ENCODE results near the gene UPK1B.
"Not testable (repeated sequence)": the region's sequence is repeated elsewhere in the genome, so short reads cannot be mapped to it uniquely, and the experiment has no call there.

The UPK1B gene

GRCh38 chr3:119173325-119173724 lies at the start of gene UPK1B:
Gene UPK1B, plus strand, starts transcription at chr3:119173598. Its CDS starts 13,144 bp downstream, at chr3:119186742.
- DNase-seq (ENCODE audit: low spot score), result no peak

- no peak for DNase-seq (ENCODE audit: low spot score)
These were observed 48.1 kb upstream of the UPK1B start for GRCh38 chr3:119125342-119125741.

GRCh38 chr3:119125742-119126504 lies 47.5 kb upstream of the UPK1B start:
- no peak for DNase-seq (ENCODE audit: low spot score)

- not testable (repeated sequence) for DNase-seq (ENCODE audit: low spot score)
These were observed 43.1 kb upstream of the UPK1B start for GRCh38 chr3:119130291-119130690.

GRCh38 chr3:119132291-119132690 lies 41.1 kb upstream of the UPK1B start:
- DNase-seq (ENCODE audit: low spot score), result not testable (repeated sequence)

- not testable (repeated sequence) for DNase-seq (ENCODE audit: low spot score)
These were observed 34.0 kb upstream of the UPK1B start for GRCh38 chr3:119139360-119139759.

- no peak for DNase-seq (ENCODE audit: low spot score)
These were observed 32.9 kb upstream of the UPK1B start for GRCh38 chr3:119140466-119140865.

GRCh38 chr3:119145128-119145499 lies 28.3 kb upstream of the UPK1B start:
- no peak for DNase-seq (ENCODE audit: low spot score)

- DNase-seq (ENCODE audit: low spot score), result peak; percentile 81
These were observed 27.8 kb upstream of the UPK1B start, which contains the start of gene TEX55 for GRCh38 chr3:119145500-119146167. Gene TEX55, plus strand, starts transcription at chr3:119146165. Its CDS starts 25 bp downstream, at chr3:119146190.

GRCh38 chr3:119146578-119147375 lies 26.6 kb upstream of the UPK1B start:
- no peak for DNase-seq (ENCODE audit: low spot score)

GRCh38 chr3:119147494-119147893 lies 25.9 kb upstream of the UPK1B start:
- DNase-seq (ENCODE audit: low spot score), result no peak

GRCh38 chr3:119148493-119149180 lies 24.8 kb upstream of the UPK1B start:
- no peak for DNase-seq (ENCODE audit: low spot score)

GRCh38 chr3:119149484-119149883 lies 23.9 kb upstream of the UPK1B start:
- DNase-seq (ENCODE audit: low spot score), result no peak

GRCh38 chr3:119156868-119157267 lies 16.5 kb upstream of the UPK1B start:
- no peak for DNase-seq (ENCODE audit: low spot score)

- no peak for DNase-seq (ENCODE audit: low spot score)
These were observed 15.4 kb upstream of the UPK1B start for GRCh38 chr3:119157971-119158370.

GRCh38 chr3:119160361-119160760 lies 13.0 kb upstream of the UPK1B start:
- DNase-seq (ENCODE audit: low spot score), result no peak

- no peak for DNase-seq (ENCODE audit: low spot score)
These were observed 12.6 kb upstream of the UPK1B start for GRCh38 chr3:119160815-119161214.

GRCh38 chr3:119161240-119161639 lies 12.2 kb upstream of the UPK1B start:
- DNase-seq (ENCODE audit: low spot score), result no peak

- DNase-seq (ENCODE audit: low spot score), result not testable (repeated sequence)
These were observed 8.7 kb upstream of the UPK1B start for GRCh38 chr3:119164745-119165144.

GRCh38 chr3:119170821-119171220 lies 2.6 kb upstream of the UPK1B start:
- no peak for DNase-seq (ENCODE audit: low spot score)

GRCh38 chr3:119175872-119176756 lies 2.7 kb downstream of the UPK1B start:
- DNase-seq (ENCODE audit: low spot score), result no peak
